ACC112 (cell line): ENCODE results near the gene RETSAT.

Experiments
- H2AFZ ChIP-seq: fragments of 200-600 bp; sonication (generic); one replicate; pipeline ENCODE4 v1.6.0; 2017; ENCODE audit warnings: antibody characterized with exemption, low read length; ENCODE audit not compliant: unreplicated experiment
- H3K27ac ChIP-seq: fragments of 200-600 bp; sonication (generic); 2 replicates; pipeline ENCODE4 v1.5.1; 2014; ENCODE audit warnings: low read depth, mild to moderate bottlenecking, antibody characterized with exemption, low read length, moderate library complexity
- H3K27me3 ChIP-seq: fragments of 200-600 bp; sonication (generic); 2 replicates; pipeline ENCODE4 v1.6.1; 2014; ENCODE audit warnings: mild to moderate bottlenecking, antibody characterized with exemption, low read length, moderate library complexity, mixed read lengths; ENCODE audit not compliant: insufficient read depth
- H3K36me3 ChIP-seq: fragments of 200-600 bp; sonication (generic); 2 replicates; pipeline ENCODE4 v1.6.1; 2016; ENCODE audit warnings: mild to moderate bottlenecking, antibody characterized with exemption, low read length, moderate library complexity, mixed read lengths; ENCODE audit not compliant: insufficient read depth
- H3K4me1 ChIP-seq: fragments of 200-600 bp; sonication (generic); one replicate; pipeline ENCODE4 v1.6.1; 2016; ENCODE audit warnings: low read length, mixed read lengths; ENCODE audit not compliant: insufficient read depth, unreplicated experiment, control insufficient read depth
- H3K4me3 ChIP-seq: fragments of 200-600 bp; sonication (generic); 2 replicates; pipeline ENCODE4 v1.5.1; 2014; ENCODE audit warnings: mild to moderate bottlenecking, low read depth, low read length
- H3K79me2 ChIP-seq: fragments of 200-600 bp; sonication (generic); one replicate; pipeline ENCODE4 v1.6.0; 2016; ENCODE audit warnings: low read length; ENCODE audit not compliant: control insufficient read depth, unreplicated experiment, insufficient read depth

RETSAT gene

DNA sequence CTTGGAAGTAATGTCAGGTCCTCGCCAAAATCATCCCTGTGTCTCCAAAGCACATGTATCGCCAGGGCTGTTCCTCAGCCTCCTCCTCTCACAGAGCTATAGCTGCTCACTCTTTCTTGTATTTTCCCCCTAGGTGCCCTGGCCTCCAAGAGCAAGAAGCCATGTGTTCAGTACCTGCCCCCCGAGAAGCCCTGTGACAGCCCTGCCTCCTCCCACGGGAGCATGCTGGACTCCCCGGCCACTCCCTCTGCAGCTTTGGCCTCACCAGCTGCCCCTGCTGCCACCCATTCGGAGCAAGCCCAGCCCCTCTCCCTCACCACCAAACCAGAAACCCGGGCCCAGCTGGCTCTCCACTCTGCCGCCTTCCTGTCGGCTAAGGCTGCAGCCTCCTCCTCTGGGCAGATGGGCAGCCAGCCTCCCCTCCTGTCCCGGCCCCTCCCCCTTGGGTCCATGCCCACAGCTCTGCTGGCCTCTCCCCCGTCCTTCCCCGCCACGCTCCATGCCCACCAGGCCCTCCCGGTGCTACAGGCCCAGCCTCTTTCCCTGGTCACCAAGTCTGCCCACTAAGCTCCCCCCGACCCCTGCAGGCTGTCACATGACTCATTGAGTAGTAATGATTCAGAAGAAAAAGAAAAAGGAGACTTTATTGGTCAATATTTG is 45.3 kb downstream of the RETSAT start:
- Histone ChIP-seq H3K4me3 (no peak overlapping the region), H3K36me3 (no peaks in the 10 kb centered on the region), H3K27me3 (no peaks in the 10 kb centered on the region), H3K4me1 (peaks cover 19% of the 10 kb centered on the region), H3K79me2 (no peaks in the 10 kb centered on the region), H2AFZ (no peak overlapping the region), H3K27ac (no peak overlapping the region)

DNA sequence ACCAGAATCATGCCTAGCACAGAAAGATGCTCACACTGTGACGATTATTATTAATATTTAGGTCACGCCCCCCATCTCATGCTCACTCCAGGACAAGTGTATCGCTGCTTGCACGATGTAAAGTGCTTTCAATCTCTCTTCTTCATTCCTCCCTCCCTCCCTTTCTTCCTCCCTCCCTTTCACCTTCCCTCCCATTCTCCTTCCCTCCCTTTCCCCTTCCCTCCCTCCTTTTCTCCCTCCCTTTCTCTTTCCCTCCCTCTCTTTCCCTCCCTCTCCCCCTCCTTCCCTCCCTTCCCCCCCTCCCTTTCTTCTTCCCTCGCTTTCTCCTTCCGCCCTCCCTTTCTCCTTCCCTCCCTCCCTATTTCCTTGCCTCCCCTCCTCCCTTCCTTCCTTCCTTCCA is 46.1 kb downstream of the RETSAT start:
- Histone ChIP-seq H3K36me3 (no peaks in the 10 kb centered on the region), H2AFZ (no peak overlapping the region), H3K27me3 (no peaks in the 10 kb centered on the region), H3K4me3 (no peak overlapping the region), H3K27ac (no peak overlapping the region), H3K79me2 (no peaks in the 10 kb centered on the region), H3K4me1 (peaks cover 12% of the 10 kb centered on the region)

DNA sequence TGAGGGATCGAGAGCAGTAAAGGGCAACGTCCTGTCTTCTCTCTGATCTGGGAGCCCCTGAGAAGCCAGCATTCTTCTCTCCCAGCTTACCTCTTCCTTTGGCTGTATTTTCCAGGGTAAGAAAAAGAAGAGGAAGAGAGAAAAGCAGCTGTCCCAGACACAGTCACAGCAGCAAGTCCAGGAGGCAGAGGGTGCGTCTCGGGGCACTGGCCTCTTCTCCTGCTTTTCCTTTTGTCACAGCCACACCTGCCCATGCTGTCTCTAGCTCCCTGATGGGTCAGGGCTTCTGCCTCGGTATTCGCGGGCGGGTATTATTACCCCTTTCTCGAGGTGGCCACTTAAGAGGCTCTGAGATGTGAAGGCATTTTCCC is 46.8 kb downstream of the RETSAT start:
- no peaks in the 10 kb centered on the region for H3K36me3 ChIP-seq
- no peak overlapping the region for H3K4me3 ChIP-seq
- no peaks in the 10 kb centered on the region for H3K27me3 ChIP-seq
- no peak overlapping the region for H2AFZ ChIP-seq
- H3K27ac ChIP-seq, result no peak overlapping the region
- H3K4me1 ChIP-seq, result peaks cover 12% of the 10 kb centered on the region
- H3K79me2 ChIP-seq, result no peaks in the 10 kb centered on the region

DNA sequence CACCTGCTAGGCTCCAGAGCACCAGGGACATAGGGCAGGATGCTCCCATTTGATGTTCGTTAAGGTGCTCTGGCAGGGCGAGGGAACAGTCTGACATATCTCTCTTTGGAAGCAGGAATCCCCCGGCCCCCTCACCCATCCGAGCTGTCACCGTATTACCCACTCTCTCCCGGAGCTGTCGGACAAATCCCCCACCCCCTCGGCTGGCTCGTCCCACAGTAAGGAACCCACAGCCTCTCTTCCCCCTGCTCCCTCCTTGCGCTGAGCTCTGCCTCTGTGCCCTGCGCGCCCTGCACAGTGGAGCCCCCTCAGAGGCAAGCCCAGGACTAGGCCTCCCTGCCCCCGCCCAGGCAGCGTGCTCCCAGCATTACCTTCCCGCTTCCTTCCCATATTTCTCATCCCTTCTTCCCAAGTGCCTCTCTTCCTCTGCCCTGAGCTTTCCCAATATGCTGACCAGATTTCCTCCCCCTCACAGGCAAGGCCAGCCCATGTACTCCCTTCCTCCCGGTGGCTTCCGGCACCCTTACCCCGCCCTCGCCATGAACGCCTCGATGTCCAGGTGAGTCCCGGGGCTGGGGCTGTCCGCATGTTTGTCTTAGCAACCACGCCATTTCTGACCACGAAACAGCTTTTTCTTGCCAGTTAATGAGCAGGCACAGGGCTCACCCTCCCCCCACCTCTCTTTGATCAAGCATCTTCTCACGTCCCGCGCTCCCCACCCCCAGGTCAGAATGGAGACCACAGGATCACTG is 50.4 kb downstream of the RETSAT start:
- Histone ChIP-seq H2AFZ (no peak overlapping the region), H3K27ac (no peak overlapping the region), H3K79me2 (no peaks in the 10 kb centered on the region), H3K27me3 (no peaks in the 10 kb centered on the region), H3K4me3 (no peak overlapping the region), H3K4me1 (peaks cover 3% of the 10 kb centered on the region), H3K36me3 (no peaks in the 10 kb centered on the region)

DNA sequence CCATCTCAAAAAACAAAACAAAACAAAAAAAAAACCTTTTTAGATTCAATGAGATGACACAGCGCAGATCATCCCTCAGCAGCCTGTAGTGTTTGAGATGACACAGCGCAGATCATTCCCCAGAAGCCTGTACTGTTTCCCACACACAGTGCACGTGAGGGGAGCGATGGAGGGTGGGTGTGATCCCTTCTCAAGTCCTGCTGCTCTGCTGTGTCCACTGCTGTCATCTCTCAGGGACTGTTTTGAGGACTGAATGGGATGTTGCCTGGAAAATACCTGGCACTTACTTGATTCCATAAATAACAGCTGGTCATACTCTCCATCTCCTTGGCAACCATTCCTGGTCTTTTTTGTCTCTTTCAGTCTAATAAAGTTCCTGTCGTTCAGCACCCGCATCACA is 52.2 kb downstream of the RETSAT start:
- H3K36me3 ChIP-seq, result no peaks in the 10 kb centered on the region
- no peak overlapping the region for H3K4me3 ChIP-seq
- H3K4me1 ChIP-seq, result no peaks in the 10 kb centered on the region
- H3K27ac ChIP-seq, result no peak overlapping the region
- H3K27me3 ChIP-seq, result no peaks in the 10 kb centered on the region
- H2AFZ ChIP-seq, result no peak overlapping the region
- H3K79me2 ChIP-seq, result no peaks in the 10 kb centered on the region
